GM19035 (cell line): ENCODE results near the gene BCAS3.

Experiments
- ATAC-seq: cut with Tn5 transposase; IDR thresholded peaks from one replicate; pipeline ENCODE4 v1.9.1; 2021; ENCODE audit not compliant: unreplicated experiment

Gene BCAS3

GRCh38 chr17:61053469-61053868 lies 375.8 kb downstream of the BCAS3 start:
- no peak for ATAC-seq

DNA sequence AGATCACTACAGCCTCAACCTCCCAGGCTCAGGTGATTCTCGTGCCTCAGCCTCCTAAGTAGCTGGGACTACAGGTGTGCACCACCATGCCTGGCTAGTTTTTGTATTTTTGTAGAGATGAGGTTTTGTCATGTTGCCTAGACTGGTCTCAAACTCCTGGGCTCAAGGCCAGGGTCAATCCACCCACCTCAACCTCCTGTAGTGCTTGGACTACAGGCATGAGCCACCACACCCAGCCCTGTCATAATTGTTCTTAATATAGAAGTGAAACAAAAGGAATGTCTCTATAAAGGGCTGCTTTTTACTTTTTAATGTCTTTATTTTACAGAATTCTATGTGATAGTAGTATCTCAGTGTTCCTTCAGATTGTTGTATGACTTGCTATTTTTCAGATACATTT lies 376.8 kb downstream of the BCAS3 start:
- no peak for ATAC-seq

GRCh38 chr17:61057257-61057656 lies 379.6 kb downstream of the BCAS3 start:
- ATAC-seq: no peak

DNA sequence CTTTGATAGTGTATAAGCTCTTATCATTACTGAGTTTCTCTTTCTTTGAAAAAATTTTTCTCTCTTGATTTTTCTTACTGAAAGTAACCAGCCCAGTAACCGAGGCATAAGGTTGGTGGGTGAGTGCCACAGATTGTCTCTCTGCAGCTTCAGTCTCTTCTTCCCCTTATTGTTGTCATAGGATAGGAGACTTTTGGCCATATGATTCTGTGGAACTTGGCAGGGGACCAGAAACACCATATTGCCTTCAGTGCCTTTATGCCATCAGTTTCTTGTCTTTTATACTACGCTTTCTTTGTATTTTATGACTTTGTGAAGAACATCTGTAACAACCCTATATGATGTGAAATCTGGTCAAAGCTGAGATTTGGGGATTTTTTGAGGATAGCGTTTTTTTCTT lies 380.4 kb downstream of the BCAS3 start:
- ATAC-seq: no peak

DNA sequence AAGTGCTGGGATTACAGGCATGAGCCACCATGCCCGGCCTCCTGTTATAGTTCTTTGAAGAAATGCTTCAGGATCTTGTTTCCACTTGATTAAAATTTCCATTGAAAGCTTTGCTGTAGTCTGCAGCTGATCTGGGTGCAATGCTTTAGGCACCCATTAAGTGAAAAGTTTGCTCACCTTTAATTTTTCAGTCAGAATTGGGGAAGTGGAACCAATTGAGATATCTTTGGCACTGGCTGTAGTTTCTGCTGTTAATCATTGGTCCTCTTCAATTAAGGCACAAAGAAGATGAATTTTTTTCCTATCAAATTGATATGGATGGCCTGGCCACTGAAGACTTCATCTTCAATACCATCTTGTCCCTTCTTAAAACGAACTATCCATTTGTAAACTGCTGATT lies 385.9 kb downstream of the BCAS3 start:
- ATAC-seq: no peak

DNA sequence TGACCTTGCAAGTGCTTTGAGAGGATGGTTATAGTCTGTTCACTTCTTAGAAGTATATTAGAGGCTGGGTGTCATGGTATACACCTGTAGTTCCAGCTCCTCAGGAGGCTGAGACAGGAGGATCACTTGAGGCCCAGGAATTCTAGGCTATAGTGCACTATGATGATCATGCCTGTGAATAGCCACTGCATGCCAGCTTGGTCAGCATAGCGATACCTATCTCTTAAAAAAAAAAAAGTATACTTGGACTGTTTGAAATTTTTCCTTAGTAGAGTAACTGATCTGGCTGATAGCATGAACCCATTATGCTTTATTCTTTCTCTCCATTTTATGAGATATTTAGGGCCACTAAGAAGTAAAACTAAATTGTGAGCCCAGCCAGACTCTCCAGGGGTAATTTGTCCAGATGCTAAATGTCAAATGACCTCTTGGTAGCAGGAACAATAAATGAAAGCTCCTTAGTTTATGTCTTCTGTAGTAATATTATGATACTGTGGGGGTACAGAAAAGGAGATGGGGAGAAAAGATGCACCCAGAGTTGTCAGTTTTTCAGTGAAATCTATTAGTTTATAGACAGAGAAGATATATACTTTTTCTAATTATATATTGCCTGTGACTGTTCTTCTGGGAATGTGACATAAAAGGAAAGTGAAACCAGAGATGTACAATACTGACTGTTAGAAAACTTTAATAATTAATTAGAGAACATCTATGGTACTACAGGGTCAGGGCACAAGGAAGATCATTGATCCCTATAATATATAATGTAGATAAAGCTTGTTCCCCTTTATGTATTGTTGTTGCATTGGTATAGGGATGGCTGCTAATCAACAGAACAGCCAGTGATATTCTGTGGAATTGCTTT lies 386.7 kb downstream of the BCAS3 start:
- ATAC-seq: no peak

DNA sequence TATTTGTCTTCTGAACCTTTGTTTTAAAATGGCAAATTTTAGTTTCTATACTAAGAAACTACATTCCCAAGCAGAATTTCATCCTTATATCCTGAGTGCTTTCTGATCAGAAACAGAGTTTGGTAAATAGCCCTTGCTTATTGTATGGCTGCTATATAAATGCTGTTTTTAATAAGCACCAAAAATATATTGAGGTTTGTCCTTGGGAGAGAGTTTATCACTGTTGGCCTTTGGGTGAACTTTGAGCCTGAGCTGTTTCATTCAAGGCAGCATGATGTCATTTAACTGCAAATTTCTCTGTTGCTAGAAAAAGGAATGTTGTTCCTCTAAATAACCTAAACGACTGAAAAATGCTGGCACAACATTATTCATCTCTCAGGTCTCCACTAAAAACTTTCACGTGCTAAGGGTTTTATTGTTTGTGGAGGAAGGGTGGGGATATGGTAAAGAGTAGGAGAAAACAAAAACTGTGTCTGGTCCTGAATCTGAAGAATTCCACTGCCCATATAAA lies 387.7 kb downstream of the BCAS3 start:
- ATAC-seq: no peak

- no peak for ATAC-seq
Measured at GRCh38 chr17:61066062-61066461, 388.4 kb downstream of the BCAS3 start.

- ATAC-seq: no peak
Measured at GRCh38 chr17:61070649-61071048, 393.0 kb downstream of the BCAS3 start.

DNA sequence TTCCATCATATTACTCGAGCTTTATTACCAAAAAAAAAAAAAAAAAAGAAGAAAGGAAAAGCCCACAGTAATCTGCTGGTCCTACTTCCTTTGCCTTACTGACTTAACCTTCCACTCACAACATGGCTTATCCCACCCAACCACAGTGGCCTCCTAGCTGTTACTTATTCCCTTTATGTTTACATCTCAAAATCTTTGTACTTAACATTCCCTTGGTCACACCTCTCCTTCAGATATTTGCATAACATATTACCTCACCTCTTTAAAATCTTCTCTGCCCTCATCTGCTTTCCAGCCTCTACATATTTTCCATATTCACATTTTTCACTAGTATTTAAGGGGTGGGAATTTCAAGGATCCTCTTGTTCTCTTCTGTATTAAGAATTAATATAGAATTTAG lies 395.0 kb downstream of the BCAS3 start:
- ATAC-seq: no peak

DNA sequence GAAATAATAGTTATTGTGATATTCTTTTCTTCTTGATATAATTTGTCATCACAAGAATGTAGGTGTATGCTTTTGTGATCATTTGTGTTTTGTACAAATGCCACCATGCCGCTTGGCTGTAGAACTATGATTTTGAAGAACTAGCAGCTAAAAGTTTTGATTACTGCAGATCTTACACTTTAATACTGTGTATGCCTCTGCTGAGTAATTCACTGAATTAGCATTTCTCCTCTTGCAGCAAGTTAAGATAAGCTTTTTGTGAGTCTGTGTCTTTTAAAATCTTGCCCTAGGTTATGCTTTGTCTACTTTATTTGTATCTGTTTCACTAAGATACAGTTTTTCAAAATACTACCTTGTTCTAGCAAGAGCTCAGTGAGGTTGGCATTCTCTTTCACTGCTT lies 395.5 kb downstream of the BCAS3 start:
- no peak for ATAC-seq

- no peak for ATAC-seq
Measured at GRCh38 chr17:61073799-61074513, 396.3 kb downstream of the BCAS3 start.

DNA sequence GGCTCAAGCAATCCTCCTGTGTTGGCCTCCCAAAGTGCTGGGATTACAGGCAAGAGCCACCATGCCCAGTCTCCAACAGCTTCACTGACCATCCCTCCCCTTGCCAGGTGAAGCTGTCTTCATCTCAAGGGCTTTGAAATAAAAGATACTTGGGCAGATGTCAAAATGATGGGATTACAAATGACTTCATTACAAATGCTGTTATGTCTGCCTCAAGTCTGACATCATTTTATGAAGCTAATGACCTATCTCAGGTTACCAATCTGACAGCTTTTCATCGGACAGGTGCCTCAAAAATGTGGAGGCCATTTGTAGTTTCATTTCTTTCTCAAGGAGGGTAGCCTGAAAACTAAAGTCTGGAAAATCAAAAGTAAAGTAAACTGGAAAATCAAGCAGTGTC lies 398.3 kb downstream of the BCAS3 start:
- no peak for ATAC-seq

GRCh38 chr17:61076621-61077031 lies 399.0 kb downstream of the BCAS3 start:
- no peak for ATAC-seq

DNA sequence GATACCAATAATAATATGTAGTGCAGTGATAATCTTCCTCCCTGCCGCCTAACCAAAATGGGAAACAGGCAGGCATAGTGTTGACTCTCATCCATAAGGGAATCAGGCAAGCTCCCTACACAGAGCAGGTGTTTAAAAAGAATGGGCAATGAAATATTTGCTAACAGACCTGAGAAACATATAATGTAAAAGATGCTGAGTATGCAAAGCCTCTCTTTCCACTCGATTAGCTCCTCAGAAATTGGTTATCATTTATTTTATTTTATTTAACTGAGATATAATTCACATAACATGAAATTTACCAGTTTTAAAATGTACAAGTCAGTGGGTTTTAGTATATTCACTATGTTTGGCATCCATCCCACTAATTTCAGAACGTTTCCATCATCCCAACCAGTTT lies 404.3 kb downstream of the BCAS3 start:
- ATAC-seq: no peak

DNA sequence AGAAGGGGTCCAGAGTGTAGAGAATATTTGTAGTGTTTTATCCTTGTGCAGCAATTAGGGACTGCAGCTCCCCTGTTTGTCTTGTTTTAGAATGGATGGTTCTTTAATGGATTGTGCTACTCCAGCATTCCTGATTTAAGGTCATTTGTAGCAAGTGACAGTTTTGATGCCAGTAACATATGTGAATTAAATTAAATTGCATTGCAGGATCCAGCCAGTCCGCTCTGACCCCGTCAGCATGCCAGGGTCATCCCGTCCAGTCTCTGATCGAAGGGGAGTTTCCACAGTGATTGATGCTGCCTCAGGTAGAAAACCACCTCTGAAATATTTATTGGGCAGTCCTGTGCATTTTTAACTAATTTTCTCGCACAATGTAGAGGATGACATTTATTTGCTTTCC lies 406.6 kb downstream of the BCAS3 start:
- no peak for ATAC-seq

- ATAC-seq: no peak
Measured at GRCh38 chr17:61087024-61087423, 409.4 kb downstream of the BCAS3 start.

- no peak for ATAC-seq
Measured at GRCh38 chr17:61088556-61088955, 410.9 kb downstream of the BCAS3 start.

DNA sequence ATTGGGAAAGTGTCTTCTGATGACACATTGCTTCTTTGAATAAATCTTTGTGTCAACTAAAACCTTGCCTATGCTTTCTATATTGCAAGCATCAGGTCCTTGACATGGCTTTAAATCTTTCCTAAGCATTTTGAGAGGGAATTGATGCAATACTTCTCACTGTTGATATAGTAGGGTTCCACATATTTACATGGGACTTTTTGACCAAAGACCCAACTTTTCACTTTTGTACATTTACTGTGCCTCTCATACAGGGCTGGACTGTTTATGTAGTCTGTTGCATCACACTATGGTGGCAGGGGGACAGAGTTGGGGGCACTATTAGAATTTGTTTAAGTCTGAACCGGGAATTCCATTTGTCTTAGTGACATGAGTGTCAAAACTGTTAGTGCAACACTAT lies 413.4 kb downstream of the BCAS3 start:
- ATAC-seq: no peak

DNA sequence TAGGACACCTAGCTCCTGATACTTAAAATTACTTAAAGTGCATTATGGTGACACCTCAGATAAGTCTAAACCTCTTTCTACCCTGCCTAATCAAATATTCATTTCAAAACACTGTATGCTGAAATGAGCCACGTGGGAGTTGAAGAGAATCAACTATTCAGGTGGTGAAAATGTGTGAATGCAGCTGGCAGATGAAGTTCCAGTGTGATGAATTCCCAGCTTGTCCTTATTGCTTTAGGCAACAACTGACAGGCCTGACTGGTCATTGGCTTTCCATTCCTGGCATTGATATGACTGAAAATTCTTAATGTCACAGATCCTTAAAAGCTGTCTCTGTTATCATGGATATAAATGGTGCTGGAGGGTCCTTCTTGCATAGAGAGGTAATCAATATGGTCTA lies 420.1 kb downstream of the BCAS3 start:
- no peak for ATAC-seq

DNA sequence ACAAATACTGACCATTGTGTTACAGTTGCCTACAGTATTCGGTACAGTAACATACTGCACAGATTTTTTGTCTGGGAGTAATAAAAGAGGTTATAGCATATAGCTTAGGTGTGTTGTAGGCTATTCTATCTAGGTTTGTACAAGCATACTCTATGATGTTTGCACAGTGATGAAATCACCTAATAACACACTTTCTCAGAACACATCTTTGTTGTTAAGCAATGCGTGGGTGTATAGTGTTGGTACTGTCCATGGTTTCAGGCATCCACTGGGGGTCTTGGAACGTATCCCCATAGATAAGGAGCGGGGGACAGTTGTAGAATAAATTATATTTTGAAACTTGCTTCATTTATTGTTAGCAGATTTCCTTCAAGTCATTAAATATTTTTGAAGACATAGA lies 428.7 kb downstream of the BCAS3 start:
- no peak for ATAC-seq

DNA sequence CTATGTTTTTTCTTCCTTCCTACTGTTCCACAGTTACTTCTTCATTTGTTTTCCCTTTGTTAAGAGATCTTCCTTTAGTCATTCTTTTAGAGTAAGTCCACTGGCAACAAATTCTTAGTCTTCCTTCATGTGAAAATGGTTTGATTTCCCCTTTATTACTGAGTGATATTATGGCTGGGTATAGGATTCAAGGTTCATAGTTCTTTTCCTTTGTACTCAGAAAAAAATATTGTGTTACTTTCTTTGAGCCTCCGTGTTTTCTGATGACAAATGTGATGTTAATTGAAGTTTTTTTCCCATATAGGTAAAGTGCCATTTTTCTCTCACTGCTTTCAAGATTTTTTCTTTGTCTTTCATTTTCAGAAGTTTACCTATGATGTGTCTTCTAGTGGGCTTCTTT lies 438.9 kb downstream of the BCAS3 start:
- ATAC-seq: no peak
